Measurements from ENCODE around the gene NOC3L. TPM values are rescaled to one million over a fixed set of nuclear protein-coding genes. Genes with fewer than 3 reads are reported as not detected.

NOC3L gene
- total and polyA plus RNA-seq, 2 of the 4 experiments (the other 2 are of a cell fraction): 11.9 to 26.5 TPM

GRCh38 chr10:94351089-94351488 lies 11.7 kb downstream of the NOC3L start:
- Histone ChIP-seq H4K8ac (ENCODE audit: low read depth in 2 of 2, low read length in 2 of 2) (no peak overlapping the region), H2BK20ac (ENCODE audit: low read depth, low read length) (no peak overlapping the region), H3K4ac (ENCODE audit: low read depth, low read length) (no peak overlapping the region), H2BK5ac (ENCODE audit: low read depth, low read length, poor library complexity, severe bottlenecking) (no peak overlapping the region), H2BK15ac (ENCODE audit: low read depth, low read length) (no peak overlapping the region), H3K9me1 (ENCODE audit: insufficient read depth, low read length) (no peaks in the 10 kb centered on the region; the same call in 1 of the 2 replicates), H3K56ac (ENCODE audit: extremely low read depth, insufficient read depth, low read length) (no peak overlapping the region), H3K23ac (ENCODE audit: low read depth, low read length) (no peak overlapping the region), H3K79me1 (ENCODE audit: low read depth in 1 of 2, low read length in 2 of 2) (peaks cover 3% of the 10 kb centered on the region in 2 experiments; a peak in 1 of 4 replicates), H3K4me2 (ENCODE audit: low read depth, low read length) (no peak overlapping the region), H3K36me3 (ENCODE audit: control insufficient read depth, insufficient read depth, low read length) (peaks cover 21% of the 10 kb centered on the region), H3K4me1 (ENCODE audit: control insufficient read depth, insufficient read depth, low read length) (no peaks in the 10 kb centered on the region), H4K20me1 (ENCODE audit: insufficient read depth, low read length) (no peaks in the 10 kb centered on the region), H2BK120ac (ENCODE audit: low read depth, low read length) (no peak overlapping the region), H3K9ac (ENCODE audit: low read depth, low read length) (no peak overlapping the region), H4K91ac (ENCODE audit: insufficient read depth, low read depth, low read length) (no peak overlapping the region), H3K9me3 (ENCODE audit: control insufficient read depth, insufficient read depth, low read length) (no peaks in the 10 kb centered on the region), H2AK5ac (ENCODE audit: low read depth, low read length) (no peak overlapping the region), H3K14ac (replicated peaks; ENCODE audit: low read depth, low read length) (no peak overlapping the region), H3K27me3 (ENCODE audit: control insufficient read depth, insufficient read depth, low read length) (no peaks in the 10 kb centered on the region), H4K5ac (ENCODE audit: low read depth, low read length) (no peak overlapping the region), H2AFZ (replicated peaks; ENCODE audit: low read length, poor library complexity) (no peak overlapping the region), H3K18ac (ENCODE audit: low read depth, low read length) (no peak overlapping the region), H3K4me3 (ENCODE audit: insufficient read depth, low read depth, low read length) (no peak overlapping the region), H3K27ac (ENCODE audit: insufficient read depth, low read length) (no peak overlapping the region), H2AK9ac (replicated peaks; ENCODE audit: low read depth, low read length, poor library complexity) (no peak overlapping the region)
- POLR2A ChIA-PET (ENCODE audit: unreplicated experiment): no interaction called here
- TF ChIP-seq FOS (IDR thresholded peaks at IDR 0.05; ENCODE audit: low read depth, low read length): no peak
- TF ChIP-seq RFX5 (IDR thresholded peaks at IDR 0.05; ENCODE audit: low read depth, low read length): no peak
- no peak for TF ChIP-seq CHD1 (IDR thresholded peaks at IDR 0.05; ENCODE audit: low read depth, low read length)
- no peak for TF ChIP-seq ELK1 (IDR thresholded peaks at IDR 0.05; ENCODE audit: borderline replicate concordance, low read depth, low read length)
- TF ChIP-seq MXI1 (IDR thresholded peaks at IDR 0.05; ENCODE audit: borderline replicate concordance, low read depth, low read length): no peak
- TF ChIP-seq, protein P1, sequence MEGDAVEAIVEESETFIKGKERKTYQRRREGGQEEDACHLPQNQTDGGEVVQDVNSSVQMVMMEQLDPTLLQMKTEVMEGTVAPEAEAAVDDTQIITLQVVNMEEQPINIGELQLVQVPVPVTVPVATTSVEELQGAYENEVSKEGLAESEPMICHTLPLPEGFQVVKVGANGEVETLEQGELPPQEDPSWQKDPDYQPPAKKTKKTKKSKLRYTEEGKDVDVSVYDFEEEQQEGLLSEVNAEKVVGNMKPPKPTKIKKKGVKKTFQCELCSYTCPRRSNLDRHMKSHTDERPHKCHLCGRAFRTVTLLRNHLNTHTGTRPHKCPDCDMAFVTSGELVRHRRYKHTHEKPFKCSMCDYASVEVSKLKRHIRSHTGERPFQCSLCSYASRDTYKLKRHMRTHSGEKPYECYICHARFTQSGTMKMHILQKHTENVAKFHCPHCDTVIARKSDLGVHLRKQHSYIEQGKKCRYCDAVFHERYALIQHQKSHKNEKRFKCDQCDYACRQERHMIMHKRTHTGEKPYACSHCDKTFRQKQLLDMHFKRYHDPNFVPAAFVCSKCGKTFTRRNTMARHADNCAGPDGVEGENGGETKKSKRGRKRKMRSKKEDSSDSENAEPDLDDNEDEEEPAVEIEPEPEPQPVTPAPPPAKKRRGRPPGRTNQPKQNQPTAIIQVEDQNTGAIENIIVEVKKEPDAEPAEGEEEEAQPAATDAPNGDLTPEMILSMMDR (conservative IDR thresholded peaks at IDR 0.05; ENCODE audit: low read depth, low read length): no peak
- no peak for TF ChIP-seq BHLHE40 (IDR thresholded peaks at IDR 0.05; ENCODE audit: low read depth, low read length)
- TF ChIP-seq RAD21 (IDR thresholded peaks at IDR 0.05; ENCODE audit: low read length): no peak
- no TSS peak for BruUV-seq (replicated peaks)
- no peak for DNase-seq
- in situ Hi-C loops (cut with MboI; ENCODE audit: low sequenced_read_pairs) (no loop called here), intact Hi-C loops (cut with micrococcal nuclease) (no loop called here), dilution Hi-C loops (cut with HindIII; ENCODE audit: low sequenced_read_pairs, unreplicated experiment) (no loop called here)
- ATAC-seq (ENCODE audit: low read depth): no peak
- CTCF ChIA-PET: interaction anchor here (0.6 to 1.2 kb wide), 3 partner anchors 13 to 93 kb away, joined by 4 to 5 read pairs (median 4); no protein-coding TSS in a partner anchor
